HepG2 (cell line): ENCODE data around the gene LLGL1. TPM values are rescaled to one million over a fixed set of nuclear protein-coding genes. Genes with fewer than 3 reads are reported as not detected.

Experiments used
- ATAC-seq: fragments of 200-7000 bp; cut with Tn5 transposase; 3 replicates; pipeline ENCODE4 v1.9.1; 2020; ENCODE audit warnings: mild to moderate bottlenecking, moderate library complexity
- BruUV-seq: library from RNA; stranded (reverse); fragments of 400-500 nt; replicated peaks from 2 replicates; lab custom pipeline; 2021; lab: Mats Ljungman, UMichigan
- CTCF ChIA-PET: fragments of 300-600 bp; formaldehyde crosslinking; extraction: SDS; loops from one replicate; lab custom pipeline; 2021; ENCODE audit warnings: low total read pairs, inconsistent platforms, low intra/inter-chr PET ratio; lab: Yijun Ruan, JAX
- POLR2A ChIA-PET: fragments of 350-600 bp; sonication (Branson Sonifier 250); formaldehyde crosslinking; loops from one replicate; lab custom pipeline; 2020; ENCODE audit warnings: antibody characterized with exemption, inconsistent platforms; lab: Yijun Ruan, JAX
- DNase-seq: peaks from one replicate; pipeline ENCODE4 v3.0.0-alpha.2; 2015; ENCODE audit warnings: low spot score
- FAIRE-seq: peaks from 3 replicates; lab custom pipeline; 2011; peaks lifted over from hg19 to GRCh38; lab: Jason Lieb, UNC
- H2AFZ ChIP-seq: one replicate; pipeline ENCODE4 v1.6.1; 2011; ENCODE audit warnings: low read length, inconsistent platforms
- H3K27ac ChIP-seq: fragments of 300-600 bp; 3 replicates; pipeline ENCODE4 v1.8.0; 2011; ENCODE audit warnings: mixed run types, mild to moderate bottlenecking, mixed read lengths, low read length, inconsistent platforms; ENCODE audit not compliant: insufficient read depth; ENCODE audit errors: extremely low read length
- H3K27me3 ChIP-seq, 2 experiments: fragments of 200-600 bp in 1 of 2; 2 replicates in 1 of 2; 3 replicates in 1 of 2; pipeline versions ENCODE4 v1.6.0 to v1.8.0; 2011; ENCODE audit warnings: low read length in 2 of 2, mild to moderate bottlenecking in 2 of 2, moderate library complexity in 2 of 2, inconsistent platforms in 1 of 2; ENCODE audit not compliant: insufficient read depth in 2 of 2, control insufficient read depth in 1 of 2
- H3K36me3 ChIP-seq, 2 experiments: fragments of 200-600 bp in 1 of 2; replicated peaks in 1 of 2; 2 replicates in 1 of 2; 3 replicates in 1 of 2; pipeline versions ENCODE4 v1.5.1 to v1.8.0; 2011; ENCODE audit warnings: low read length in 2 of 2, inconsistent platforms in 1 of 2; ENCODE audit not compliant: insufficient read depth in 2 of 2, control insufficient read depth in 1 of 2
- H3K4me1 ChIP-seq: 2 replicates; pipeline ENCODE4 v1.5.1; 2012; ENCODE audit warnings: low read length, inconsistent platforms; ENCODE audit not compliant: insufficient read depth
- H3K4me2 ChIP-seq: 2 replicates; pipeline ENCODE4 v1.6.0; 2011; ENCODE audit warnings: low read depth, low read length, inconsistent platforms
- H3K4me3 ChIP-seq, 3 experiments: fragments of 200-600 bp in 1 of 3; sonication (generic), shearing (Covaris generic) in 1 of 3; replicated peaks in 1 of 3; 2 replicates each; pipeline ENCODE4 v1.5.1; 2011 to 2016; ENCODE audit warnings: low read length in 3 of 3, inconsistent platforms in 2 of 3, low read depth in 2 of 3, mild to moderate bottlenecking in 2 of 3, control low read depth in 1 of 3, mixed read lengths in 1 of 3; ENCODE audit not compliant: insufficient read depth in 1 of 3
- H3K79me2 ChIP-seq: one replicate; pipeline ENCODE4 v1.6.1; 2011; ENCODE audit warnings: low read length, inconsistent platforms; ENCODE audit not compliant: insufficient read depth
- H3K9ac ChIP-seq: 2 replicates; pipeline ENCODE4 v1.6.0; 2011; ENCODE audit warnings: mild to moderate bottlenecking, low read depth, low read length, inconsistent platforms; ENCODE audit not compliant: insufficient read depth
- H3K9me3 ChIP-seq: 2 replicates; pipeline ENCODE4 v1.5.1; 2012; ENCODE audit warnings: mild to moderate bottlenecking, low read length
- H4K20me1 ChIP-seq: 2 replicates; pipeline ENCODE4 v1.6.0; 2011; ENCODE audit warnings: inconsistent platforms, mild to moderate bottlenecking, low read length, moderate library complexity; ENCODE audit not compliant: insufficient read depth
- BCL6 ChIP-seq: IDR thresholded peaks from 2 replicates; pipeline ENCODE4 v1.6.1; 2016; ENCODE audit warnings: missing genetic modification reagents, missing compliant biosample characterization
- ELF3 ChIP-seq: IDR thresholded peaks from 2 replicates; pipeline ENCODE4 v1.6.1; 2016; ENCODE audit warnings: missing genetic modification reagents, missing compliant biosample characterization
- ETS1 ChIP-seq: sonication (generic); formaldehyde crosslinking; IDR thresholded peaks from 2 replicates; pipeline ENCODE4 v1.4.0; 2020; ENCODE audit warnings: missing genetic modification reagents
- ETV6 ChIP-seq: sonication (generic); formaldehyde crosslinking; conservative IDR thresholded peaks from 2 replicates; pipeline ENCODE4 v1.4.0; 2020; ENCODE audit warnings: missing genetic modification reagents
- NFKBIZ ChIP-seq: IDR thresholded peaks from 2 replicates; pipeline ENCODE4 v1.6.1; 2018; ENCODE audit warnings: missing genetic modification reagents, missing compliant biosample characterization
- PTBP1 ChIP-seq: fragments of 200-400 bp; formaldehyde crosslinking; IDR thresholded peaks from 2 replicates; pipeline ENCODE4 v1.6.1; 2018; ENCODE audit warnings: low read length, low read depth; ENCODE audit not compliant: poor library complexity, severe bottlenecking
- RBFOX2 ChIP-seq: fragments of 200-400 bp; formaldehyde crosslinking; IDR thresholded peaks from 2 replicates; pipeline ENCODE4 v1.6.1; 2017; ENCODE audit warnings: low read depth, mild to moderate bottlenecking, low read length
- WIZ ChIP-seq: sonication (generic); formaldehyde crosslinking; IDR thresholded peaks from 2 replicates; pipeline ENCODE4 v1.5.1; 2020; ENCODE audit warnings: mild to moderate bottlenecking, missing genetic modification reagents
- ZBTB20 ChIP-seq: sonication (generic); formaldehyde crosslinking; IDR thresholded peaks from 2 replicates; pipeline ENCODE4 v1.8.1; 2023; ENCODE audit warnings: missing genetic modification reagents, low read depth, mild to moderate bottlenecking, borderline replicate concordance
- ZNF556 ChIP-seq: sonication (generic); formaldehyde crosslinking; IDR thresholded peaks from 2 replicates; pipeline ENCODE4 v1.4.0; 2020; ENCODE audit warnings: mild to moderate bottlenecking, missing genetic modification reagents, borderline replicate concordance
- ZNF563 ChIP-seq: sonication (generic); formaldehyde crosslinking; IDR thresholded peaks from 2 replicates; pipeline ENCODE4 v1.8.0; 2022; ENCODE audit warnings: mild to moderate bottlenecking, moderate library complexity, missing genetic modification reagents
- ZNF816 ChIP-seq: sonication (generic); formaldehyde crosslinking; IDR thresholded peaks from 2 replicates; pipeline ENCODE4 v1.8.0; 2022; ENCODE audit warnings: missing genetic modification reagents, mild to moderate bottlenecking, borderline replicate concordance
- WGBS: methylation state at CpG from one replicate; pipeline ENCODE4 v1.1.6; 2017; ENCODE audit warnings: low lambda C conversion rate; 5-methylcytosine and 5-hydroxymethylcytosine counted together
- in situ Hi-C: cut with HindIII; loops from 2 replicates; pipeline ENCODE4 v1.10.0; 2017; ENCODE audit warnings: low pct_unique_long_range_greater_than_20kb; ENCODE audit not compliant: extremely low pct_ligation_motif_present
- intact Hi-C: fragments of 100-400 bp; cut with micrococcal nuclease; formaldehyde crosslinking; loops from one replicate; pipeline ENCODE4 v1.10.0; 2022; ENCODE audit not compliant: unreplicated experiment
- polyA plus RNA-seq, 8 experiments: library from polyadenylated mRNA; depleted of rRNA in 3 of 8; stranded (reverse) in 7 of 8; unstranded in 1 of 8; fragments of >200 nt; fragmentation: Illumina TruSeq in 4 of 8; extraction: Trizol in 4 of 8; gene quantifications; 2 replicates each; pipeline versions ENCODE4 v1.2.1 to v1.2.3, GENCODE V29; 2011 to 2016; ENCODE audit warnings: low read depth in 4 of 8, missing spikeins in 1 of 8, mixed read lengths in 1 of 8; ENCODE audit not compliant: insufficient read depth in 1 of 8
- total RNA-seq, 5 experiments: library from RNA; depleted of rRNA; stranded (reverse); fragments of >200 nt; fragmentation: Illumina TruSeq; extraction: Trizol; gene quantifications; 2 replicates each; pipeline ENCODE4 v1.2.3, GENCODE V29; 2016; ENCODE audit warnings: low read depth in 1 of 5
- TF ChIP-seq, protein P1 (sequence below): sonication (generic); formaldehyde crosslinking; conservative IDR thresholded peaks from 2 replicates; pipeline ENCODE4 v1.4.0; 2020; ENCODE audit warnings: missing genetic modification reagents
- TF ChIP-seq, protein P2 (sequence below): sonication (generic); formaldehyde crosslinking; IDR thresholded peaks from 2 replicates; pipeline ENCODE4 v1.8.0; 2022; ENCODE audit warnings: missing genetic modification reagents, low read depth, mild to moderate bottlenecking, borderline replicate concordance
- TF ChIP-seq, protein P3 (sequence below): sonication (generic); formaldehyde crosslinking; IDR thresholded peaks from 2 replicates; pipeline ENCODE4 v1.5.1; 2020; ENCODE audit warnings: mild to moderate bottlenecking, missing genetic modification reagents, moderate library complexity

Gene LLGL1
- total and polyA plus RNA-seq, 2 of the 13 experiments (the other 11 are each of a cell fraction or from before 2014, with no cell fraction given): 15.0 to 15.3 TPM

DNA sequence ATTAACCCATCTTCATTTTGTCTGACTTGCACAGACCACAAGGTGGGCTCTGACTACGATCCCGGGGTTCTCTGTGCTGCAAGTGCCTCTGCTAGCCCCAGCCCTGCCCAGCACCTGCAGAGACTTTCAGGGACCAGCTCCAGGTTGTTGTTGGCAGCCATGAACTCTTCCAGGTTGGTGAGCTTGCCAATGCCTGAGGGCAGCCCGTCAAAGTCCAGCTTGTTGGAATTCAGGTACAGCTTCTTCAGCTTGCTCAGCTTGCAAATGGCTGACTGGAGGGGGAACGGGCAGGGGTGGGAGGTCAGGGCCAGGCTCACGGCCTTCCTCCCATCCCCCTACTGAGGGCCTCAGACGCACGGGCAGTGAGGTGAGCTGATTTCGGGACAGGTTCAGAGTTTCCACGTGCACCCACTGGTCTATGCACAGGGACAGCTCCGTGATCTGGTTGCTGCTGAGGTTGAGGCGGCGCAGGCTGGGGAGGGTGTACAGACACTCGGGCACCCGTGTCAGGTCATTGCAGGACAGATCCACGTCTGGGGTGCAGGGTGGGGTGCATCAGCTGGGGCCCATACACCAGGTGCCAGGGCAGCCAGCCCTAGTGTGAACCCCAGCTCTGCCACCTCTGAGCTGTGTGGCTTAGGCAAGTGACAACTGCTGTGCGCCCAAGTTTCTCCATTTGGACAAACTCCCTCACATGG is 27.9 kb downstream of the LLGL1 start (continued):
- TF ChIP-seq, protein P1, sequence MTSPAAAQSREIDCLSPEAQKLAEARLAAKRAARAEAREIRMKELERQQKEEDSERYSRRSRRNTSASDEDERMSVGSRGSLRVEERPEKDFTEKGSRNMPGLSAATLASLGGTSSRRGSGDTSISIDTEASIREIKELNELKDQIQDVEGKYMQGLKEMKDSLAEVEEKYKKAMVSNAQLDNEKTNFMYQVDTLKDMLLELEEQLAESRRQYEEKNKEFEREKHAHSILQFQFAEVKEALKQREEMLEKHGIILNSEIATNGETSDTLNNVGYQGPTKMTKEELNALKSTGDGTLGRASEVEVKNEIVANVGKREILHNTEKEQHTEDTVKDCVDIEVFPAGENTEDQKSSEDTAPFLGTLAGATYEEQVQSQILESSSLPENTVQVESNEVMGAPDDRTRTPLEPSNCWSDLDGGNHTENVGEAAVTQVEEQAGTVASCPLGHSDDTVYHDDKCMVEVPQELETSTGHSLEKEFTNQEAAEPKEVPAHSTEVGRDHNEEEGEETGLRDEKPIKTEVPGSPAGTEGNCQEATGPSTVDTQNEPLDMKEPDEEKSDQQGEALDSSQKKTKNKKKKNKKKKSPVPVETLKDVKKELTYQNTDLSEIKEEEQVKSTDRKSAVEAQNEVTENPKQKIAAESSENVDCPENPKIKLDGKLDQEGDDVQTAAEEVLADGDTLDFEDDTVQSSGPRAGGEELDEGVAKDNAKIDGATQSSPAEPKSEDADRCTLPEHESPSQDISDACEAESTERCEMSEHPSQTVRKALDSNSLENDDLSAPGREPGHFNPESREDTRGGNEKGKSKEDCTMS (CRISPR knock-in tag): no peak
- TF ChIP-seq RBFOX2 (0 out of 2 replicates have a peak, but pooled peaks have one; percentile 27), ZBTB20 (CRISPR knock-in tag) (no peak)
- TF ChIP-seq, all 625 proteins: peak for 2

- H3K79me2 ChIP-seq: peaks cover 21% of the 10 kb centered on the region
- no peak overlapping the region for H2AFZ ChIP-seq
- DNase-seq (no peak), ATAC-seq (no peak), FAIRE-seq (no peak)
- BruUV-seq: no TSS peak
- peaks cover 8% of the 10 kb centered on the region; the same call in 1 of the 2 replicates for H4K20me1 ChIP-seq
- no peaks in the 10 kb centered on the region; a peak in 1 of 5 replicates for H3K27me3 ChIP-seq
- POLR2A ChIA-PET: interaction anchor here (0.7 kb wide), 1 partner anchor 60 kb away, joined by 3 read pairs; the partner anchor contains the start of gene TOP3A
- peaks cover 32 to 61% of the 10 kb centered on the region in 2 experiments; a peak in 4 of 5 replicates for H3K36me3 ChIP-seq
- intact Hi-C loops: no loop called here
- in situ Hi-C loops: no loop called here
- H3K4me2 ChIP-seq: no peak overlapping the region
- 99% methylated on average over 18 of the region's 27 CpGs for WGBS
- peaks cover 15% of the 10 kb centered on the region for H3K4me1 ChIP-seq
- no peak overlapping the region for H3K27ac ChIP-seq
- no peak overlapping the region for H3K4me3 ChIP-seq
- no peaks in the 10 kb centered on the region for H3K9me3 ChIP-seq
- CTCF ChIA-PET: no interaction called here
- no peak overlapping the region for H3K9ac ChIP-seq
- TF ChIP-seq WIZ (no peak), ETS1 (CRISPR knock-in tag) (no peak), ZNF563 (CRISPR knock-in tag) (no peak), NFKBIZ (CRISPR knock-in tag) (no peak), PTBP1 (no peak), ZNF816 (no peak), ETV6 (CRISPR knock-in tag) (no peak), ZNF556 (CRISPR knock-in tag) (no peak), BCL6 (CRISPR knock-in tag) (no peak), ELF3 (CRISPR knock-in tag) (no peak)
- TF ChIP-seq, protein P2, sequence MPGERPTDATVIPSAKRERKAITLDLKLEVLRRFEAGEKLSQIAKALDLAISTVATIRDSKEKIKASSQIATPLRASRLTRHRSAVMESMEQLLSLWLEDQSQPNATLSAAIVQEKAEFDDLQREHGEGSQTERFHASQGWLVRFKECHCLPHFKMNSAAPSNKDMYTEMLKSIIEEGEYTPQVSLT: no peak
- TF ChIP-seq, protein P3, sequence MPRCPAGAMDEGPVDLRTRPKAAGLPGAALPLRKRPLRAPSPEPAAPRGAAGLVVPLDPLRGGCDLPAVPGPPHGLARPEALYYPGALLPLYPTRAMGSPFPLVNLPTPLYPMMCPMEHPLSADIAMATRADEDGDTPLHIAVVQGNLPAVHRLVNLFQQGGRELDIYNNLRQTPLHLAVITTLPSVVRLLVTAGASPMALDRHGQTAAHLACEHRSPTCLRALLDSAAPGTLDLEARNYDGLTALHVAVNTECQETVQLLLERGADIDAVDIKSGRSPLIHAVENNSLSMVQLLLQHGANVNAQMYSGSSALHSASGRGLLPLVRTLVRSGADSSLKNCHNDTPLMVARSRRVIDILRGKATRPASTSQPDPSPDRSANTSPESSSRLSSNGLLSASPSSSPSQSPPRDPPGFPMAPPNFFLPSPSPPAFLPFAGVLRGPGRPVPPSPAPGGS (CRISPR knock-in tag): no peak
Measured at GRCh38 chr17:18253947-18254821, 28.7 kb downstream of the LLGL1 start.
